KOPT-K1 (cell line): ENCODE data around the gene ARIH1.
A peak's percentile ranks its signal among the peaks of the same experiment; 100 is the strongest.
"Not testable (repeated sequence)": the region's sequence is repeated elsewhere in the genome, so short reads cannot be mapped to it uniquely, and the experiment has no call there.

ENCODE experiments used
- H3K27ac ChIP-seq: fragments of 200-600 bp; sonication (generic); 2 replicates; pipeline ENCODE4 v1.5.1; 2016; ENCODE audit warnings: antibody characterized with exemption, mild to moderate bottlenecking, low read depth, low read length; ENCODE audit not compliant: poor library complexity, severe bottlenecking
- H3K36me3 ChIP-seq: fragments of 200-600 bp; sonication (generic); 2 replicates; pipeline ENCODE4 v1.5.1; 2017; ENCODE audit warnings: antibody characterized with exemption, mild to moderate bottlenecking, low read length, moderate library complexity; ENCODE audit not compliant: insufficient read depth
- H3K9me3 ChIP-seq: fragments of 200-600 bp; sonication (generic); 2 replicates; pipeline ENCODE4 v1.5.1; 2017; ENCODE audit warnings: antibody characterized with exemption, low read length, mild to moderate bottlenecking; ENCODE audit not compliant: insufficient read depth, poor library complexity, severe bottlenecking

Gene ARIH1

GRCh38 chr15:72591361-72591760 is 117.2 kb downstream of the ARIH1 start:
- H3K27ac ChIP-seq, result no peak overlapping the region
- peaks cover 8% of the 10 kb centered on the region; the same call in 1 of the 2 replicates for H3K36me3 ChIP-seq
- no peaks in the 10 kb centered on the region for H3K9me3 ChIP-seq

- Histone ChIP-seq H3K9me3 (no peaks in the 10 kb centered on the region), H3K27ac (no peak overlapping the region), H3K36me3 (peaks cover 8% of the 10 kb centered on the region; the same call in 1 of the 2 replicates)
Measured at GRCh38 chr15:72592097-72592496, 118.0 kb downstream of the ARIH1 start.

- peaks cover 8% of the 10 kb centered on the region; the same call in 1 of the 2 replicates for H3K36me3 ChIP-seq
- no peaks in the 10 kb centered on the region for H3K9me3 ChIP-seq
- H3K27ac ChIP-seq, result no peak overlapping the region
Measured at GRCh38 chr15:72592676-72593075, 118.5 kb downstream of the ARIH1 start.

- Histone ChIP-seq H3K36me3 (peaks cover 7% of the 10 kb centered on the region; the same call in 1 of the 2 replicates), H3K27ac (no peak overlapping the region), H3K9me3 (no peaks in the 10 kb centered on the region)
Measured at GRCh38 chr15:72593838-72594237, 119.7 kb downstream of the ARIH1 start.

- no peaks in the 10 kb centered on the region for H3K36me3 ChIP-seq
- H3K9me3 ChIP-seq, result no peaks in the 10 kb centered on the region
- H3K27ac ChIP-seq, result no peak overlapping the region
Measured at GRCh38 chr15:72599855-72600464, 125.8 kb downstream of the ARIH1 start.

- no peaks in the 10 kb centered on the region for H3K36me3 ChIP-seq
- no peak overlapping the region for H3K27ac ChIP-seq
Measured at GRCh38 chr15:72604794-72605193, 130.7 kb downstream of the ARIH1 start.

GRCh38 chr15:72608084-72608483 is 134.0 kb downstream of the ARIH1 start:
- not testable (repeated sequence) for H3K36me3 ChIP-seq, H3K27ac ChIP-seq, H3K9me3 ChIP-seq

More at GRCh38 chr15:72604794-72605193, 130.7 kb downstream of the ARIH1 start:
- H3K9me3 ChIP-seq, result no peaks in the 10 kb centered on the region

GRCh38 chr15:72609862-72610261 is 135.7 kb downstream of the ARIH1 start:
- Histone ChIP-seq H3K9me3 (no peaks in the 10 kb centered on the region), H3K27ac (no peak overlapping the region), H3K36me3 (no peaks in the 10 kb centered on the region)

- H3K36me3 ChIP-seq, H3K9me3 ChIP-seq, H3K27ac ChIP-seq: not testable (repeated sequence)
Measured at GRCh38 chr15:72612324-72612723, 138.2 kb downstream of the ARIH1 start.

- H3K36me3 ChIP-seq, result no peaks in the 10 kb centered on the region
- H3K9me3 ChIP-seq, result no peaks in the 10 kb centered on the region
- H3K27ac ChIP-seq, result peak overlapping the region; percentile 24
Measured at GRCh38 chr15:72614810-72615532, 140.8 kb downstream of the ARIH1 start.

- not testable (repeated sequence) for H3K36me3 ChIP-seq, H3K9me3 ChIP-seq
- H3K27ac ChIP-seq, result peak overlapping the region; percentile 24
Measured at GRCh38 chr15:72615533-72616233, 141.6 kb downstream of the ARIH1 start.

GRCh38 chr15:72616491-72617210 is 142.5 kb downstream of the ARIH1 start:
- Histone ChIP-seq H3K9me3 (no peaks in the 10 kb centered on the region), H3K27ac (no peak overlapping the region), H3K36me3 (no peaks in the 10 kb centered on the region)

GRCh38 chr15:72623854-72624253 is 149.7 kb downstream of the ARIH1 start:
- H3K9me3 ChIP-seq, H3K27ac ChIP-seq, H3K36me3 ChIP-seq: not testable (repeated sequence)

GRCh38 chr15:72626153-72626552 is 152.0 kb downstream of the ARIH1 start:
- not testable (repeated sequence) for H3K36me3 ChIP-seq, H3K9me3 ChIP-seq, H3K27ac ChIP-seq
